Transverse colon (tissue), 4 donors: ENCODE results near the gene GPX2.

Source experiments
- CTCF ChIP-seq, 5 experiments: fragments of 200-600 bp in 3 of 5; fragments of 450-650 bp in 2 of 5; sonication (generic) in 3 of 5; IDR thresholded peaks; 1 replicate in 2 of 5; 2 replicates in 3 of 5; pipeline ENCODE4 v1.5.1; 2016 to 2017; ENCODE audit warnings: antibody characterized with exemption in 5 of 5, inconsistent platforms in 3 of 5, mild to moderate bottlenecking in 2 of 5, moderate library complexity in 1 of 5
- POLR2A ChIP-seq: fragments of 450-650 bp; IDR thresholded peaks from one replicate; pipeline ENCODE4 v1.6.1; 2016; ENCODE audit warnings: antibody characterized with exemption, mild to moderate bottlenecking, moderate library complexity
- POLR2AphosphoS5 ChIP-seq, 3 donors: sonication (generic); formaldehyde crosslinking; IDR thresholded peaks; one replicate each; pipeline ENCODE4 v1.6.1; 2016; ENCODE audit warnings: antibody characterized with exemption in 3 of 3

- TF ChIP-seq POLR2A, result no peak
- no peak for TF ChIP-seq CTCF (IDR thresholded peaks at IDR 0.05)
- TF ChIP-seq POLR2AphosphoS5 (IDR thresholded peaks at IDR 0.05), result no peak
Measured at GRCh38 chr14:64918216-64918615, 24.3 kb downstream of the GPX2 start.
